Lung (tissue), 12 donors: ENCODE results near the gene ADCYAP1R1. TPM values are rescaled to one million over a fixed set of nuclear protein-coding genes. Genes with fewer than 3 reads are reported as not detected.

Experiments used
- ATAC-seq: fragments of 200-7000 bp; cut with Tn5 transposase; one replicate; pipeline ENCODE4 v1.9.1; 2020; ENCODE audit warnings: moderate number of reproducible peaks; ENCODE audit not compliant: insufficient read depth, low FRiP score
- DNase-seq, 3 donors: peaks; one replicate each; pipeline ENCODE4 v3.0.0-alpha.2; 2013 to 2017
- H3K27ac ChIP-seq, 2 donors: one replicate each; pipeline ENCODE4 v1.5.1; 2013; ENCODE audit warnings: mild to moderate bottlenecking in 2 of 2, moderate library complexity in 2 of 2, control low read depth in 1 of 2, inconsistent platforms in 1 of 2, low read depth in 1 of 2, low read length in 1 of 2
- H3K27me3 ChIP-seq, 3 donors: one replicate each; pipeline ENCODE4 v1.5.1; 2013; ENCODE audit warnings: low read length in 2 of 3; ENCODE audit not compliant: control insufficient read depth in 3 of 3, insufficient read depth in 3 of 3
- H3K36me3 ChIP-seq, 4 donors: one replicate each; pipeline ENCODE4 v1.5.1; 2013; ENCODE audit warnings: low read length in 4 of 4, mild to moderate bottlenecking in 1 of 4, moderate library complexity in 1 of 4; ENCODE audit not compliant: control insufficient read depth in 4 of 4, insufficient read depth in 4 of 4
- H3K4me1 ChIP-seq, 5 donors: one replicate each; pipeline ENCODE4 v1.5.1; 2013; ENCODE audit warnings: low read length in 5 of 5, mild to moderate bottlenecking in 2 of 5, moderate library complexity in 1 of 5; ENCODE audit not compliant: control insufficient read depth in 5 of 5, insufficient read depth in 5 of 5
- H3K4me3 ChIP-seq: one replicate; pipeline ENCODE4 v1.5.1; 2013; ENCODE audit warnings: mild to moderate bottlenecking, control low read depth, moderate library complexity
- H3K9ac ChIP-seq, 2 donors: one replicate each; pipeline ENCODE4 v1.5.1; 2013; ENCODE audit warnings: low read length in 2 of 2, control low read depth in 1 of 2; ENCODE audit not compliant: insufficient read depth in 1 of 2
- H3K9me3 ChIP-seq, 4 donors: one replicate each; pipeline ENCODE4 v1.5.1; 2013; ENCODE audit warnings: low read length in 3 of 4, mild to moderate bottlenecking in 1 of 4, moderate library complexity in 1 of 4; ENCODE audit not compliant: control insufficient read depth in 4 of 4, insufficient read depth in 3 of 4
- CTCF ChIP-seq: IDR thresholded peaks from 2 replicates; pipeline ENCODE4 v1.5.1; 2012; ENCODE audit warnings: mild to moderate bottlenecking; ENCODE audit errors: control extremely low read depth, extremely low read depth
- whole genome bisulfite sequencing, 2 donors: extraction: QIAGEN DNeasy Blood & Tissue Kit; methylation state at CpG; one replicate each; pipeline ENCODE4 v1.1.7; 2013; 5-methylcytosine and 5-hydroxymethylcytosine counted together
- polyA plus RNA-seq, 2 donors: library from polyadenylated mRNA; stranded (reverse); fragments of 200-250 nt; gene quantifications; one replicate each; pipeline ENCODE4 v1.2.1, GENCODE V29; 2013
- total RNA-seq, 2 donors: library from RNA; depleted of rRNA in 1 of 2; stranded (reverse); fragments of >200 nt in 1 of 2; gene quantifications; one replicate each; pipeline ENCODE4 v1.2.1, GENCODE V29; 2014 to 2021
- donor health status: control.
- donor health status: control.
- donor health status: Bipolar disorder and iron deficiency.
- donor health status: healthy.
- donor health status: DM: yes; HTN: yes; CAD: no.

The ADCYAP1R1 gene
- total and polyA plus RNA-seq, 4 donors, result 0.14 to 1.00 (median 0.39) TPM

DNA sequence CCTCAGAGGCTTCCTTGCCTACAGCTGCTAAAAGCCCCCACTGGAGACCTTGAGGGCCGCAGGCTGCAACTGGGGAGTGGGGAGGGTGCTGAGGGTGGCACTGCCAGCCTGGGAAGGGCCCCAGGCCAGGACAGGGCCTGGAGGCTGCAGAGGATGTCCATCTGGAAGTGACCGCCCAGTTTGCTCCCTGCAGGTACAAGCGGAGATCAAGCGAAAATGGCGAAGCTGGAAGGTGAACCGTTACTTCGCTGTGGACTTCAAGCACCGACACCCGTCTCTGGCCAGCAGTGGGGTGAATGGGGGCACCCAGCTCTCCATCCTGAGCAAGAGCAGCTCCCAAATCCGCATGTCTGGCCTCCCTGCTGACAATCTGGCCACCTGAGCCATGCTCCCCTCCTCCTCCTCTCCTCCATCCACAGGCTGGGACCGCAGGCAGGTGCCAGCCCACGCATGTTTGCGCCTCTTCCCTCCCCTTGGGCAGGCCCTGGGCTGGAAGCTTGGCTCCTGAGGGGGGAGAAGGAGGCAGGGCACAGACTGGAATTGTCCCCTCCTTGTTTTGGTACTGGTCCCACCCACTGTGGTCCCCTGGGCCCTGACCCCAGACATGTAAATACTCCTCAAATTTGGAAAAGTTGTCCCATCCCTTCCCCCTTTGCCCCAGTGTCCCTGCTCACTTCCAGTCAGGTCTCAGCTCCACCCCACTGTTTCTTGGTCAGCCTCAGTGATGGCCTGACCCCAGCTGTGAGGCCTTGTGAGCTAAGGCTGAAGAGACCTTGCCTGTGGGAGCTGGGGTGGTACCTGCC lies 54.4 kb downstream of the ADCYAP1R1 start:
- no peak for TF ChIP-seq CTCF
- peaks cover 0 to 5% (median 0%) of the 10 kb centered on the region in 4 donors for H3K9me3 ChIP-seq
- H3K9ac ChIP-seq, result no peak overlapping the region
- ATAC-seq (no peak), DNase-seq (no peak)
- 85 to 89% methylated on average over 11 to 13 of the region's 13 CpGs for WGBS, 2 donors
- no peak overlapping the region for H3K27ac ChIP-seq
- no peaks in the 10 kb centered on the region for H3K4me1 ChIP-seq
- no peaks in the 10 kb centered on the region for H3K36me3 ChIP-seq
- no peak overlapping the region for H3K4me3 ChIP-seq
- H3K27me3 ChIP-seq, result no peaks in the 10 kb centered on the region

- Histone ChIP-seq H3K4me1 (no peaks in the 10 kb centered on the region), H3K36me3 (no peaks in the 10 kb centered on the region), H3K9ac (no peak overlapping the region), H3K4me3 (no peak overlapping the region), H3K27ac (no peak overlapping the region), H3K9me3 (peaks cover 0 to 5% (median 0%) of the 10 kb centered on the region in 4 donors), H3K27me3 (no peaks in the 10 kb centered on the region)
- TF ChIP-seq CTCF, result no peak
- DNase-seq (no peak), ATAC-seq (no peak)
- WGBS, 2 donors, result 86 to 87% methylated on average over 15 of the region's 15 CpGs
Observed at GRCh38 chr7:31107106-31108090, 55.3 kb downstream of the ADCYAP1R1 start.

DNA sequence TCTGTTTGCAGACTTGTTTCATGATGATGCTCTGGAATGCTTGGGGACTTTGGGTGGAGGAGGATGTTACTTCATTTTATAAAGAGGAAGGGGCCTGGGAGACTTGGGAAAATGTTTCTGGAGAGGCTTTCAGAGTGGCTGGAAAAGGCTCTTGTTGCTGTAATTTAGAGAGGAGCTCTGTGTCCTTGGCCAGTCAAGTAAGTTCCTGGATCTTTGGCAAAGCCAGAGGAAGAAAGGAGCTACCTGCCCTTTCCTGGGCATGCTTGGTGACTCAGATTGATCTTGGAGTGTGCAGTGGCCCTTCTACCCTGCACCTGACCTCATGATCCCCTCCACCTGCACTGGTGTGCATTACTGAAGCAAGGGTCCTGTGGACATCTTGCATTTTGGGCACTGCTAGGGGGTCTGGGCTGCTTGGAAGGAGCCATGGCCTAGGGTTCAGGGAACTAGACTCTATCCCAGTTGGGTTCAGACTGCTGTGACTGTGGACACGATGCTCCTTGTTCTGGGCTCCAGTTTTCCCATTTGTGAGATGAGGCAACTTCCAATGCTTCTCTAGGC lies 56.1 kb downstream of the ADCYAP1R1 start:
- Histone ChIP-seq H3K36me3 (no peaks in the 10 kb centered on the region), H3K27me3 (no peaks in the 10 kb centered on the region), H3K4me3 (no peak overlapping the region), H3K9ac (no peak overlapping the region), H3K27ac (no peak overlapping the region), H3K9me3 (peaks cover 0 to 5% (median 0%) of the 10 kb centered on the region in 4 donors), H3K4me1 (no peaks in the 10 kb centered on the region)
- DNase-seq (no peak), ATAC-seq (no peak)
- TF ChIP-seq CTCF, result no peak
- WGBS, 2 donors, result 76 to 82% methylated on average over 1 of the region's 1 CpG
